HG03432 (cell line): ENCODE data around the gene SRF.

Experiments used
- ATAC-seq: cut with Tn5 transposase; IDR thresholded peaks from one replicate; pipeline ENCODE4 v1.9.1; 2021; ENCODE audit warnings: mild to moderate bottlenecking, moderate library complexity; ENCODE audit not compliant: unreplicated experiment

The SRF gene

GRCh38 chr6:43181621-43181941 lies 10.5 kb downstream of the SRF start:
- no peak for ATAC-seq

DNA sequence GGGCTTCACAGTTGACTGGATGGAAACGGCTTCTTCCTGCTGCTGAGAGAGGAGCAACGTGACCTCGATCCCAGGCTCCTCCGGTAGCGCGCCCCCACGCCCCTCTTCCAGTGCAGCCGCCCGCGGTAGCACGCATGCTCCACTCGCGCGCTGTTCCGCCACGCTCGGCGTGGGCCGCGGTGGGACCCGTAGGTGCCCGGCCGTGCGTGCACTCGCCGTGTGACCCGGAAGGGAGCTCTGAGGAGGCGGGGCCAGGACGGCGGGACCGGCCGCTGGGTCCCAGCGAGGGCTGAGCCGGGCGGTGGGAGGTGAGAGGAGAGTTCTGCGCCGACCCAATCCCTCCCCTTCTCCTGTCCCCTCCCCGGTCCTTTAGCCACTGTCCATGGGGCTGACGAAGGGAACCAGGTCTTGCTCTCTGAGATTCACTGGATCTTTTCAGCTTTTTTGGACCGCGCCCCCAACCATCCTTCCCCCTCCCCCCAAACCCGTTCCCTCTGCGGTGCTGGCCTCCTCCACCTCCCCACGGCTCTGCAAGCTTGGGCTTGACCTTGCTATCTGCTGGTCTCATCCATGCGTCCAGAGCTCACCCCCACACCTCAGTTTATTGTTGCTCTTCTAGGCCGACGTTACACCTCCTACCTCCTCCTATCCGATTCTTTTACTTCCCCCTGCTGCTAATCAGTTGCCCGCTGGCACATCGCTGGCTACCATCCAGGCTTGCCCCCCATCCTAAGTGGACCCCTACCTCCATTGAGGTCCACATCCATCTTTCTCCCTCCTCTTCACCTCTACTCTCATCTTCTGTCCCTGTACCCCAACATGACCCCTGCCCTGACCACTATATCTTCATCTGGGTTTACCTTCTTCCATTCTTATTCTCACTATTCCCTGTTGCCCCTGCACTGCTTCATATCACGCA lies 11.1 kb downstream of the SRF start, which contains the start of gene CUL9:
CUL9 (plus strand) TSS at position 255 of the 919 bp plus-strand sequence. CDS start 2,115 bp downstream, outside the sequence.
- ATAC-seq = peak; percentile 94

DNA sequence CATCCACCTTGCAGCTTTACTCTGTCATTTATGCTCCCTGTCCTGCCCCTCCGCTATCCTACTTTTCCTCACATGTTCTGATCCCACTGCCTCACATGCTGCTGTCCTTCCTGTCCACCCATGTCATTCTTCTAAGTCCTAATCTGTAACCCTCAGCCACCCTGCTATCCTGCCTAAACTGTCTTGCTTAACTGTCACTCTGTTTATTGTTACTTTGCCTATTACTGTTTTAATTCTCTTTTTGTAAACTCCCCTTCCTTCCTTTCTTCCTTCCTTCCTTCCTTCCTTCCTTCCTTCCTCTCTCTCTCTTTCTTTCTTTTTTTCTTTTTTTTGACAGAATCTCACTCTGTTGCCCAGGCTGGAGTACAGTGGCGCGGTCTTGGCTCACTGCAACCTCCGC lies 12.4 kb downstream of the SRF start:
- ATAC-seq = no peak

GRCh38 chr6:43184268-43184985 lies 13.4 kb downstream of the SRF start:
- no peak for ATAC-seq

GRCh38 chr6:43185391-43185985 lies 14.4 kb downstream of the SRF start:
- ATAC-seq = no peak

DNA sequence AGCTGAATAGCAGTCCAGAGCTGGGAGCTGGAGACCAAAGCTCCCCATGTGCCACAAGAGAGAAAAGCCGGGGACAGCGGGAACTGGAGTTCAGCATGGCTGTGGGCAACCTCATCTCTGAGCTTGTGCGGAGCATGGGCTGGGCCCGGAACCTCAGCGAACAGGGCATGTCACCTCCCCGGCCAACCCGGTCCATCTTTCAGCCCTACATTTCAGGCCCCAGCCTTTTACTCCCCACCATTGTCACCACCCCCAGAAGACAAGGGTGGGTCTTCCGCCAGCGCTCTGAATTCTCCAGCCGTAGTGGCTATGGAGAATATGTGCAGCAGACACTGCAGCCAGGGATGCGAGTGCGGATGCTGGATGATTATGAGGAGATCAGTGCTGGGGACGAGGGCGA lies 14.9 kb downstream of the SRF start:
- no peak for ATAC-seq

GRCh38 chr6:43186706-43187105 lies 15.6 kb downstream of the SRF start:
- no peak for ATAC-seq

- no peak for ATAC-seq
Observed at GRCh38 chr6:43187821-43188220, 16.8 kb downstream of the SRF start.

- no peak for ATAC-seq
Observed at GRCh38 chr6:43188426-43188825, 17.4 kb downstream of the SRF start.

GRCh38 chr6:43189776-43190304 lies 18.8 kb downstream of the SRF start:
- no peak for ATAC-seq

- ATAC-seq = no peak
Observed at GRCh38 chr6:43192911-43193310, 21.8 kb downstream of the SRF start.

- ATAC-seq = no peak
Observed at GRCh38 chr6:43193929-43194328, 22.9 kb downstream of the SRF start.

DNA sequence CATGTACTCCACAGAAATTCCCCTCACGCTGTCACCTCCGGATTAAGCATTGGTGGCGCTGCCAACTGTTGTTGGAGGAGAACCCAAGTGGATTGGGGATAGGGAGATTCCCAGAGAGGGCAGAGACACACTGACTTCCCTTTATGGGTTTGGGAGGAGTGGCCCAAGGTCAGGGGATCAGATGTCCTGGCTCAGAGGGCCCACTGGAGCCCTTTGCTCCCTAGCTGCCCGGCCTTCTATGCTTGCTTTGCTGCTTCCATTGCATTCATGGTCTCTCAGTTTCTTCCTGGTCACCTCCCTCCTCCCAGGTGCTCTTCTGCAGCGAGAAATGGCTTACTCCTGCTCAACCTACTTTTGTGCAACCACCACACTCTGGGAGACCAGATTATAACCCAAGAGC lies 25.3 kb downstream of the SRF start:
- ATAC-seq = no peak

DNA sequence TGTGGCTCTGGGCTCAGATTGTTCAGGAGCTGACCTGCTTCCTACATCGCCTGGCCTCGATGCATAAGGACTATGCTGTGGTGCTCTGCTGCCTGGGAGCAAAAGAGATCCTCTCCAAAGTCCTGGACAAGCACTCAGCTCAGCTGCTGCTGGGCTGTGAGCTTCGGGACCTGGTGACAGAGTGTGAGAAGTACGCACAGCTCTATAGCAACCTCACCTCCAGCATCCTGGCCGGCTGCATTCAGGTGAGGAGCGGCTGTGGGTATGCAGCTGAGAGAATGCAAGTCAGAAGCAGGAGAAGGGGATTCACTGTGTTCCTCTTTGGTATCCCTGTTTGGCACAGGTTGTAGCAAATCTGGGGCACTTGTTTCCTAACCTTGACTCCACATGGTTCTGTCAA lies 28.8 kb downstream of the SRF start:
- ATAC-seq = no peak

GRCh38 chr6:43200541-43200940 lies 29.5 kb downstream of the SRF start:
- no peak for ATAC-seq

DNA sequence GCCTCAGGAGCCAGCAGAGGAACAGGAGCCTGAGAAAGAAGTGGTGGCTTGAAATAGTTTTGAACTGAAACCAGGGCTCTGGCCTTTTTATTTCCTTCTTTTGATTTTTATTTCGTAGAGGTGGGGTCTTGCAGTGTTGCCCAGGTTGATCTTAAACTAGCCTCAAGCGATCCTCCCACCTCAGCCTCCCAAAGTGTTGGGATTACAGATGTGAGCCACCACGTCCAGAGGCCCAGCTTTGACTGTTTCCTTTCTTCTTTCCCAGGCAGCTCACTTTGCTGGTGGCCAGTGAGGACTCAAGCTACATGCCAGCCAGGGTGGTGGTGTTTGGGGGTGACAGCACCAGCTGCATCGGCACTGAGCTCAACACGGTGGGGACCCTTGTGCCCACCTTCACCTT lies 31.4 kb downstream of the SRF start:
- ATAC-seq = no peak

GRCh38 chr6:43203029-43203717 lies 32.1 kb downstream of the SRF start:
- no peak for ATAC-seq

GRCh38 chr6:43203718-43204095 lies 32.6 kb downstream of the SRF start:
- ATAC-seq = no peak

GRCh38 chr6:43204271-43205105 lies 33.4 kb downstream of the SRF start:
- no peak for ATAC-seq

GRCh38 chr6:43205849-43206248 lies 34.8 kb downstream of the SRF start:
- ATAC-seq = no peak
